Sigmoid colon (tissue), 7 donors: ENCODE measurements around the gene TMEM39B. TPM values are rescaled to one million over a fixed set of nuclear protein-coding genes. Genes with fewer than 3 reads are reported as not detected.
"Not testable (repeated sequence)": the region's sequence is repeated elsewhere in the genome, so short reads cannot be mapped to it uniquely, and the experiment has no call there.

ENCODE experiments used
- DNase-seq: peaks from one replicate; pipeline ENCODE4 v3.0.0-alpha.2; 2019
- H3K27ac ChIP-seq, 4 donors: fragments of 200-600 bp; sonication (generic); one replicate each; pipeline ENCODE4 v1.5.1; 2016 to 2019; ENCODE audit warnings: mild to moderate bottlenecking in 1 of 4
- H3K27me3 ChIP-seq, 3 donors: fragments of 200-600 bp; sonication (generic); one replicate each; pipeline ENCODE4 v1.5.1; 2019; ENCODE audit warnings: mild to moderate bottlenecking in 1 of 3
- H3K36me3 ChIP-seq, 4 donors: fragments of 200-600 bp; sonication (generic); one replicate each; pipeline ENCODE4 v1.5.1; 2016 to 2019
- H3K4me1 ChIP-seq, 4 donors: fragments of 200-600 bp; sonication (generic); one replicate each; pipeline ENCODE4 v1.5.1; 2017 to 2019
- H3K4me3 ChIP-seq, 4 donors: fragments of 200-600 bp; sonication (generic); one replicate each; pipeline ENCODE4 v1.5.1; 2017 to 2019; ENCODE audit warnings: mild to moderate bottlenecking in 2 of 4, moderate library complexity in 1 of 4
- H3K9me3 ChIP-seq, 4 donors: fragments of 200-600 bp in 3 of 4; sonication (generic) in 3 of 4; one replicate each; pipeline versions ENCODE4 v1.5.1 to v1.6.1; 2013 to 2019
- EP300 ChIP-seq, 4 donors: sonication (generic); formaldehyde crosslinking; IDR thresholded peaks; one replicate each; pipeline ENCODE4 v1.6.1; 2017; ENCODE audit warnings: antibody characterized with exemption in 4 of 4
- POLR2A ChIP-seq, 2 donors: fragments of 450-650 bp; IDR thresholded peaks; one replicate each; pipeline ENCODE4 v1.6.1; 2016; ENCODE audit warnings: antibody characterized with exemption in 2 of 2, mild to moderate bottlenecking in 2 of 2, moderate library complexity in 2 of 2
- POLR2AphosphoS5 ChIP-seq, 4 donors: sonication (generic); formaldehyde crosslinking; IDR thresholded peaks; one replicate each; pipeline ENCODE4 v1.6.1; 2017; ENCODE audit warnings: antibody characterized with exemption in 4 of 4
- WGBS, 2 donors: extraction: QIAGEN DNeasy Blood & Tissue Kit; methylation state at CpG; one replicate each; pipeline ENCODE4 v1.1.7; 2013; 5-methylcytosine and 5-hydroxymethylcytosine counted together
- intact Hi-C: fragments of 100-400 bp; cut with DNase I; formaldehyde crosslinking; loops from one replicate; pipeline ENCODE4 v1.15.1; 2023
- polyA plus RNA-seq, 3 donors: library from polyadenylated mRNA; stranded (reverse); fragments of 200-250 nt; gene quantifications; one replicate each; pipeline ENCODE4 v1.2.3, GENCODE V29; 2013
- total RNA-seq, 4 donors: library from RNA; depleted of rRNA; stranded (reverse); fragments of >200 nt; gene quantifications; one replicate each; pipeline ENCODE4 v1.1.0, GENCODE V29; 2016
- TF ChIP-seq, protein P1 (sequence below), 4 experiments: fragments of 450-650 bp in 3 of 4; fragments of 200-600 bp in 1 of 4; IDR thresholded peaks; one replicate each; pipeline ENCODE4 v1.5.1; 2016 to 2019; ENCODE audit warnings: antibody characterized with exemption in 4 of 4, mild to moderate bottlenecking in 3 of 4, moderate library complexity in 2 of 4
- donor health status: healthy with polysubstance abuse.
- donor health status: Bipolar disorder and iron deficiency.
- donor health status: healthy.

Gene TMEM39B
- total and polyA plus RNA-seq, 7 donors, result 2.0 to 11.9 (median 3.7) TPM

DNA sequence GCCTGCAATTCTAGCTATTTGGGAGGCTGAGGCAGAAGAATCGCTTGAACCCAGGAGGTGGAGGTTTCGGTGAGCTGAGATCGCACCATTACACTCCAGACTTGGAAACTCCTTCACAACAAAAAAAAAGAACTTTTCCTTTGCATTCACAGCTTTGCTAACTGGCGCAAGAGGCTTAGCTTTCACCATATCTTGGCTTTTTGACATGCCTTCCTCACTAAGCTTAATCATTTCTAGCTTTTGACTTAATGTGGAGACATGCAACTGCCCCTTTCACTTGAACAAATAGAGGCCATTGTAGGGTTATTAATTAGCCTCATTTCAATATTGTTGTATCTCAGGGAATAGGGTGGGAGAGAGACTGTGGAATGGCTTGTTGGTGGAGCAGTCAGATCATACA lies 43.8 kb downstream of the TMEM39B start:
- 96 to 97% methylated on average over 4 of the region's 4 CpGs for WGBS, 2 donors
- no peaks in the 10 kb centered on the region for H3K27me3 ChIP-seq
- peaks cover 0 to 62% (median 43%) of the 10 kb centered on the region in 4 donors for H3K4me1 ChIP-seq
- H3K27ac ChIP-seq, result peak overlapping the region; percentile 34 to 69 (median 50)
- no peaks in the 10 kb centered on the region for H3K36me3 ChIP-seq
- intact Hi-C loops, result no loop called here
- DNase-seq, result no peak
- no peak for TF ChIP-seq POLR2AphosphoS5 (IDR thresholded peaks at IDR 0.05)
- TF ChIP-seq POLR2A (IDR thresholded peaks at IDR 0.05), result no peak
- no peak for TF ChIP-seq EP300 (IDR thresholded peaks at IDR 0.05)
- TF ChIP-seq, protein P1, sequence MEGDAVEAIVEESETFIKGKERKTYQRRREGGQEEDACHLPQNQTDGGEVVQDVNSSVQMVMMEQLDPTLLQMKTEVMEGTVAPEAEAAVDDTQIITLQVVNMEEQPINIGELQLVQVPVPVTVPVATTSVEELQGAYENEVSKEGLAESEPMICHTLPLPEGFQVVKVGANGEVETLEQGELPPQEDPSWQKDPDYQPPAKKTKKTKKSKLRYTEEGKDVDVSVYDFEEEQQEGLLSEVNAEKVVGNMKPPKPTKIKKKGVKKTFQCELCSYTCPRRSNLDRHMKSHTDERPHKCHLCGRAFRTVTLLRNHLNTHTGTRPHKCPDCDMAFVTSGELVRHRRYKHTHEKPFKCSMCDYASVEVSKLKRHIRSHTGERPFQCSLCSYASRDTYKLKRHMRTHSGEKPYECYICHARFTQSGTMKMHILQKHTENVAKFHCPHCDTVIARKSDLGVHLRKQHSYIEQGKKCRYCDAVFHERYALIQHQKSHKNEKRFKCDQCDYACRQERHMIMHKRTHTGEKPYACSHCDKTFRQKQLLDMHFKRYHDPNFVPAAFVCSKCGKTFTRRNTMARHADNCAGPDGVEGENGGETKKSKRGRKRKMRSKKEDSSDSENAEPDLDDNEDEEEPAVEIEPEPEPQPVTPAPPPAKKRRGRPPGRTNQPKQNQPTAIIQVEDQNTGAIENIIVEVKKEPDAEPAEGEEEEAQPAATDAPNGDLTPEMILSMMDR (IDR thresholded peaks at IDR 0.05), result no peak
- H3K9me3 ChIP-seq, result no peaks in the 10 kb centered on the region
- H3K4me3 ChIP-seq, result no peak overlapping the region

DNA sequence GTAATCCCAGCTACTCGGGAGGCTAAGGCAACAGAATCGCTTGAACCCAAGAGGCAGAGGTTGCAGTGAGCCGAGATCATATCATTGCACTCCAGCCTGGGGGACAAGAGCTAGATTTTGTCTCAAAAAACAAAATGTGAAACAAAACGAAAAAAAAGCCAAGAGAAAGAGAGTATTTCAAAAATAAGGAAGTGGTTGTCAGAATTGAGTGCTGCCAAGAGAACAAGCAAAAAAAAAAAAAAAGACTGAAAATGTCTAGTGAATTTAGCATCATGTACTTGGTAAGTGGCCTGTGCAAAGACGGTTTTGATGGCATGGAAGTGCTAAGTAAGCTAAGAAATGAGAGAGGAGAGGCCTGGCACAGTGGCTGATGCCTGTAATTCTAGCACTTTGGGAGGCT lies 49.4 kb downstream of the TMEM39B start:
- no peak overlapping the region for H3K4me3 ChIP-seq
- H3K27me3 ChIP-seq, result no peaks in the 10 kb centered on the region
- no peak overlapping the region for H3K27ac ChIP-seq
- 45 to 65% methylated on average over 5 of the region's 5 CpGs for WGBS, 2 donors
- intact Hi-C loops, result no loop called here
- no peak for DNase-seq
- H3K36me3 ChIP-seq, result no peaks in the 10 kb centered on the region
- TF ChIP-seq POLR2AphosphoS5 (IDR thresholded peaks at IDR 0.05) (no peak), EP300 (IDR thresholded peaks at IDR 0.05) (no peak), POLR2A (IDR thresholded peaks at IDR 0.05) (no peak)
- TF ChIP-seq, protein P1 (IDR thresholded peaks at IDR 0.05), result no peak
- H3K4me1 ChIP-seq, result peaks cover 0 to 42% (median 23%) of the 10 kb centered on the region in 4 donors
- H3K9me3 ChIP-seq, result no peaks in the 10 kb centered on the region

DNA sequence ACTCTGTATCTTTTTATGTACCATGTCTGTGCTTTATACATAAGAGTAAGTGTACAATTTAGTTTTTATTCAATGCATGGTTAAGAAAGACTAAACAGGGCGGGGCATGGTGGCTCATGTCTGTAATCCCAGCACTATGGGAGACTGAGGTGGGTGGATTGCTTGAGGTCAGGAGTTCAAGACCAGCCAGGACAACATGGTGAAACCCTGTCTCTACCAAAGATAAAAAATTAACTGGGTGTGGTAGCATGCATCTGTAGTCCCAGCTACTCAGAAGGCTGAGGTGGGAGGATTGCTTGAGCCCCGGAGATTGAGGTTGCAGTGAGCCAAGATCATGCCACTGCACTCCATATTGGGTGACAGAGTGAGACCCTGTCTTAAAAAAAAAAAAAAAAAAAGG lies 50.6 kb downstream of the TMEM39B start:
- H3K27ac ChIP-seq, H3K9me3 ChIP-seq, intact Hi-C loops, H3K4me3 ChIP-seq, DNase-seq, H3K27me3 ChIP-seq, H3K36me3 ChIP-seq: not testable (repeated sequence)
- H3K4me1 ChIP-seq, result peaks cover 0 to 35% (median 25%) of the 10 kb centered on the region in 4 donors
- 96 to 99% methylated on average over 2 of the region's 2 CpGs for WGBS, 2 donors

DNA sequence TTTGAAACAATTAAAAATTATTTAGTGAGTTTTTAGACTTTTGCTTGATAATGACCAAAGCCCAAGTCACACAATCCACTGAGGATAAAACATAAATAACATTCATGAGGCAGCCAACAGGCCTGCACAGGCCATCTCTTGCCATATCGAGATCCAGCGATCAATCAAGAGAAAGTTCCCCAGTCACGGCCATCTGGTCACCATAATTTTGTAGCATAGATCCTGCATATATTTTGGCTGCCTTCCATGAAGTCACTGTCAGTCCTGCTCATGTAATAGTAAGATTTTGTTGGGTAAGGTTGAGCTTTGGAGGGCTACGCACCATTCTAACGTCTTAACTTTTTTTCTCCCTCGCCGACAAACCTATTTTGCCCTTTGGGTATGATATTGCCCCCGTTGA lies 52.6 kb downstream of the TMEM39B start:
- peaks cover 0 to 39% (median 19%) of the 10 kb centered on the region in 4 donors for H3K4me1 ChIP-seq
- no peak overlapping the region for H3K27ac ChIP-seq
- H3K9me3 ChIP-seq, result no peaks in the 10 kb centered on the region
- no peaks in the 10 kb centered on the region for H3K27me3 ChIP-seq
- no peaks in the 10 kb centered on the region for H3K36me3 ChIP-seq
- DNase-seq, result no peak
- H3K4me3 ChIP-seq, result no peak overlapping the region
- WGBS, 2 donors, result 93 to 96% methylated on average over 8 of the region's 8 CpGs
- TF ChIP-seq POLR2A (IDR thresholded peaks at IDR 0.05), result no peak
- no peak for TF ChIP-seq EP300 (IDR thresholded peaks at IDR 0.05)
- no peak for TF ChIP-seq POLR2AphosphoS5 (IDR thresholded peaks at IDR 0.05)
- TF ChIP-seq, protein P1 (IDR thresholded peaks at IDR 0.05), result no peak
- intact Hi-C loops, result no loop called here

DNA sequence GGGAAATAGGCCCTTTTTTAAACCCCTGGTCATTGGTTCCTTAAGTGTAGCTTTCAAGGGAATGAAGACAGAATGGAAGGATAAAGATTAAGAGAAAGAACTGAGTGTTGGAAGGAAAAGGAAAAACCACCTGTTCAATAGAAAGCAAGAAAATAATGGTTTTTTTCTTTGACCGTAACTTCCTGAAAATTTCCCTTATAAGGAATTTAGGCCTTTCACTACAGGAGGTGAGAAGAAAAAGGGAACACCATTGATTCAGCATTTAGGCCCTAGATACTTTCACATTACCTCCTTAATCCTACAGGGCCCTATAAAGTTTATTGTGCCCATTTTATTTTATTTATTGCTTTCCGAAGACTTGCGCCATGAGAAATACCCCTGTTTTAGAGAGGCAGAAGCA lies 54.0 kb downstream of the TMEM39B start:
- DNase-seq, result no peak
- 92 to 96% methylated on average over 3 of the region's 3 CpGs for WGBS, 2 donors
- no peak overlapping the region for H3K27ac ChIP-seq

More for the DNA sequence above, 54.0 kb downstream of the TMEM39B start:
- intact Hi-C loops, result no loop called here
- Histone ChIP-seq H3K9me3 (no peaks in the 10 kb centered on the region), H3K27me3 (no peaks in the 10 kb centered on the region), H3K4me1 (peaks cover 0 to 24% (median 14%) of the 10 kb centered on the region in 4 donors), H3K4me3 (no peak overlapping the region), H3K36me3 (no peaks in the 10 kb centered on the region)
- TF ChIP-seq, protein P1 (IDR thresholded peaks at IDR 0.05), result no peak
- TF ChIP-seq EP300 (IDR thresholded peaks at IDR 0.05), result no peak
- TF ChIP-seq POLR2A (IDR thresholded peaks at IDR 0.05), result no peak
- TF ChIP-seq POLR2AphosphoS5 (IDR thresholded peaks at IDR 0.05), result no peak
